SU-DHL-6 (cell line): ENCODE data around the gene IQCF2.

ENCODE experiments used
- CTCF ChIP-seq: fragments of 200-600 bp; sonication (generic); IDR thresholded peaks from one replicate; pipeline ENCODE4 v1.5.1; 2017; ENCODE audit warnings: antibody characterized with exemption, mild to moderate bottlenecking, low read length, moderate library complexity; ENCODE audit not compliant: insufficient read depth, poor library complexity, severe bottlenecking
- EZH2phosphoT487 ChIP-seq: fragments of 200-600 bp; sonication (generic), shearing (Covaris generic); conservative IDR thresholded peaks from 2 replicates; pipeline ENCODE4 v1.6.1; 2018; ENCODE audit warnings: mild to moderate bottlenecking, antibody characterized with exemption, low read length, moderate library complexity, mixed read lengths

- TF ChIP-seq CTCF (no peak), EZH2phosphoT487 (no peak)
Observed at GRCh38 chr3:51874889-51875288, 13.5 kb downstream of the IQCF2 start.
